Thoracic aorta (tissue), 2 donors: ENCODE results near the gene FAM53A. TPM values are rescaled to one million over a fixed set of nuclear protein-coding genes. Genes with fewer than 3 reads are reported as not detected.

ENCODE experiments used
- ATAC-seq: fragments of 150-250 bp; one replicate; pipeline ENCODE4 v1.8.0; 2017; ENCODE audit warnings: low read depth; ENCODE audit not compliant: insufficient number of reproducible peaks, low FRiP score
- DNase-seq: peaks from one replicate; pipeline ENCODE4 v3.0.0-alpha.2; 2020; ENCODE audit warnings: low spot score
- H3K27ac ChIP-seq, 2 donors: fragments of 200-600 bp; sonication (generic); 1 replicate in 1 of 2; 2 replicates in 1 of 2; pipeline ENCODE4 v1.5.1; 2016; ENCODE audit warnings: mild to moderate bottlenecking in 2 of 2, moderate library complexity in 2 of 2
- H3K27me3 ChIP-seq: fragments of 200-600 bp; sonication (generic); replicated peaks from 2 replicates; pipeline ENCODE4 v1.6.0; 2016; ENCODE audit warnings: mild to moderate bottlenecking; ENCODE audit not compliant: insufficient read depth
- H3K36me3 ChIP-seq: fragments of 200-600 bp; sonication (generic); one replicate; pipeline ENCODE4 v1.5.1; 2016
- H3K4me1 ChIP-seq, 2 donors: fragments of 200-600 bp; sonication (generic); 1 replicate in 1 of 2; 2 replicates in 1 of 2; pipeline versions ENCODE4 v1.5.1 to v1.6.0; 2016; ENCODE audit warnings: low read depth in 2 of 2, mild to moderate bottlenecking in 1 of 2; ENCODE audit not compliant: control insufficient read depth in 1 of 2
- H3K4me3 ChIP-seq: fragments of 200-600 bp; sonication (generic); 2 replicates; pipeline ENCODE4 v1.5.1; 2016; ENCODE audit warnings: mild to moderate bottlenecking
- H3K9me3 ChIP-seq: fragments of 200-600 bp; sonication (generic); 2 replicates; pipeline ENCODE4 v1.5.1; 2016
- total RNA-seq, 2 donors: library from RNA; depleted of rRNA; stranded (reverse); fragments of >200 nt; gene quantifications; one replicate each; pipeline versions ENCODE4 v1.1.0 to v1.2.3, GENCODE V29; 2016
- TF ChIP-seq, protein P1 (sequence below): fragments of 200-600 bp; sonication (generic); IDR thresholded peaks from one replicate; pipeline ENCODE4 v1.5.1; 2019; ENCODE audit warnings: antibody characterized with exemption

Gene FAM53A
- total RNA-seq, 2 donors from 2014 or later, result 5.1 to 10.9 TPM

GRCh38 chr4:1613099-1613495 is 71.0 kb downstream of the FAM53A start:
- Histone ChIP-seq H3K27me3 (no peaks in the 10 kb centered on the region), H3K9me3 (no peaks in the 10 kb centered on the region), H3K36me3 (no peaks in the 10 kb centered on the region), H3K27ac (no peak overlapping the region), H3K4me3 (no peak overlapping the region), H3K4me1 (no peaks in the 10 kb centered on the region)
- TF ChIP-seq, protein P1, sequence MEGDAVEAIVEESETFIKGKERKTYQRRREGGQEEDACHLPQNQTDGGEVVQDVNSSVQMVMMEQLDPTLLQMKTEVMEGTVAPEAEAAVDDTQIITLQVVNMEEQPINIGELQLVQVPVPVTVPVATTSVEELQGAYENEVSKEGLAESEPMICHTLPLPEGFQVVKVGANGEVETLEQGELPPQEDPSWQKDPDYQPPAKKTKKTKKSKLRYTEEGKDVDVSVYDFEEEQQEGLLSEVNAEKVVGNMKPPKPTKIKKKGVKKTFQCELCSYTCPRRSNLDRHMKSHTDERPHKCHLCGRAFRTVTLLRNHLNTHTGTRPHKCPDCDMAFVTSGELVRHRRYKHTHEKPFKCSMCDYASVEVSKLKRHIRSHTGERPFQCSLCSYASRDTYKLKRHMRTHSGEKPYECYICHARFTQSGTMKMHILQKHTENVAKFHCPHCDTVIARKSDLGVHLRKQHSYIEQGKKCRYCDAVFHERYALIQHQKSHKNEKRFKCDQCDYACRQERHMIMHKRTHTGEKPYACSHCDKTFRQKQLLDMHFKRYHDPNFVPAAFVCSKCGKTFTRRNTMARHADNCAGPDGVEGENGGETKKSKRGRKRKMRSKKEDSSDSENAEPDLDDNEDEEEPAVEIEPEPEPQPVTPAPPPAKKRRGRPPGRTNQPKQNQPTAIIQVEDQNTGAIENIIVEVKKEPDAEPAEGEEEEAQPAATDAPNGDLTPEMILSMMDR, result no peak
- ATAC-seq (no peak), DNase-seq (no peak)

DNA sequence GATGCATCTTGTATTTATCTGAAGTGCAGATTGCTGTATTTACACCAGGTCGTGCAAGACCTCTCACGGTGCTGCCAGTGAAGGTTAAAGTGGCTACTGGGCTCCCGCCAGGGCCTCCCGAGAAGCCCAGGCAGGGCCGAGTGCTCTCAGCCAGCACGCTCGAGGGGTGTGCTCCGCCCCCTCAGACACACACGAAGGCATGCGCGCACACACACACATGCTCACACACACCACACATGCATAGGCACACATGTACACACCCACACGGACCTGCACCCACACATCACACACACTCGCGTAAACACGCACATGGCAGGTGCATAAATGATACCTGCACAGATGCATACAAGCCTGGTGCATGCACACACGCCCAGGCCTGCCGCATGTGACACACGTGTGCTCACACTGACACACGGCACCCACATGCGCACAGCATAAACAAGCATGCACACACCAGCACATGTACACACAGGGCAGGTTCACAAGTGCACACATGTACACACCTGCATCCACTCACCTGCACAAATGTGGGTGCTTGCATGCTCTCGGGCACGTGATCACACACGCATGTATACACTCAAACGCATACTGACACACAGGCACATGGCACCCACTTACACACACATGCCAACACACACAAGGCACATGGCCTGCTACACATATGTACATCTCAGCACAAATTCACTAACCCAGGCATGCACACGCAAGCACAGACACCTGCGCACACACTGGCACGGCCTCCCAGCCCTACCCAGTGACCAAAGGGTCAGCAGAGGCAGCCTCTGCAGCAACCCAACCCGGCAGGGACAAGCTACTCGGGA is 71.6 kb downstream of the FAM53A start:
- TF ChIP-seq, protein P1, result no peak
- no peaks in the 10 kb centered on the region for H3K4me1 ChIP-seq
- no peak overlapping the region for H3K4me3 ChIP-seq
- ATAC-seq (no peak), DNase-seq (no peak)
- no peaks in the 10 kb centered on the region for H3K27me3 ChIP-seq
- H3K36me3 ChIP-seq, result no peaks in the 10 kb centered on the region
- H3K9me3 ChIP-seq, result no peaks in the 10 kb centered on the region
- no peak overlapping the region for H3K27ac ChIP-seq

DNA sequence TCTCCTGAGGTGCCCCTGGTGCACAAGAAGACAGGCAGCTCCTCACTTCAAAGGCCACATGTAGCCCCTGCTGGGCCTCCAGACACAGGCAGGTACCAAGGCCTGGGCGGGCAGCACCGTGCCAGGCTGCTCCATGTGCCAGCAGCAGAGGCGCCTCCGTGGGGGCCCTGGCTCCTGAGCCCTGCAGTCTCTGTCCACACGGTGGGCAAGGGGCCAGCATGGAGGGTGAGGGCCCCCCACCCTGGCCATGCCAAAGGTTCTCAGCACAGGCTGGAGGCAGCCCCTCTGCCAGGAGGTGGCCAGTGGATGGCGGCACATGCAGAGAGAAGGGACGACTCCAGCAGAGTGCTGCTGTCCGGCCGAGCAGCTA is 72.6 kb downstream of the FAM53A start:
- TF ChIP-seq, protein P1, result no peak
- H3K4me1 ChIP-seq, result no peaks in the 10 kb centered on the region
- no peak for ATAC-seq
- no peak overlapping the region for H3K27ac ChIP-seq
- no peaks in the 10 kb centered on the region for H3K36me3 ChIP-seq
- H3K9me3 ChIP-seq, result no peaks in the 10 kb centered on the region
- no peak for DNase-seq
- H3K27me3 ChIP-seq, result no peaks in the 10 kb centered on the region
- no peak overlapping the region for H3K4me3 ChIP-seq

- no peaks in the 10 kb centered on the region for H3K27me3 ChIP-seq
- no peak for ATAC-seq
- H3K27ac ChIP-seq, result no peak overlapping the region
- H3K36me3 ChIP-seq, result no peaks in the 10 kb centered on the region
- no peak overlapping the region for H3K4me3 ChIP-seq
- TF ChIP-seq, protein P1, result no peak
- H3K9me3 ChIP-seq, result no peaks in the 10 kb centered on the region
- no peak for DNase-seq
- no peaks in the 10 kb centered on the region for H3K4me1 ChIP-seq
These were observed 73.2 kb downstream of the FAM53A start for GRCh38 chr4:1610791-1611500.

DNA sequence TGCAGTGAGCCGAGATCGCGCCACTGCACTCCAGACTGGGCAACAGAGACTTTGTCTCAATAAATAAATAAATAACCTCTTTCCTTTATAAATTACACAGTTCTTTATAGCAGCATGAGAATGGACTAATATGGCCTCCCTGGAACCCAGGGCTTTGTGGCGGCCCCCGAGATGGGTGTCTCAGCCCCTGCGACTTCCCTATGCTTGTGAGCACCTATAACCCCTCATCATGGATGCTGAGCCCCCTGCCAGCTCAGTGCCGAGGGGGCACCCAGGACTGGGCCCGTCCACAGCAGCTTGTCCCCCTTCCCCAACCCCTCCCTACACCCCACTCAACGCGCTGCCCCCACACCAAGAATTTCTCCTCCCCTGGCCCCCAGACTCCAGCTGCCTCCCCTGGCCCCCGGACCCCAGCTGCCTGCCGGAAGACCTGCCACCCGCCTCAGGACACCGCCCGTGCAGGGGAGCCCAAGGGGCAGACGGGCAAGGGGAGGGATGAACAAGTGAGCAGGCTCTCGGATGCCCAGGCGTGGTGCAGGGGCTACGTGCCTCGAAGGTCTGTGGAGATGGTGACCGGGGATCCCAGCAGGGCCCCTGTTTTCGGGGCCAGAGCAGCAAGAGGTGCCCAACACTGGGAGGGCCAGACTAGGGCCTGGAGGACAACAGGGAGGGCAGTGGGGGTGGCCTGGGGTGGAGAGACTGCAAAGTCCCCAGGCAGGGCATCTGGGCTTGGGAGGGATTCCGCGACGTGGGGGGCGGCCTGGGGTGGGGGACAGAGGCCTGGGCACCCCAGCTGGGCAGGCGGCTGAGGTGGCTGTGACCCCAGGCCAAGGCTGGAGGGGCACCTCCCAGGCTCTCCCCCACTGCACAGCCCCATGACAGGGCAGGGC is 74.0 kb downstream of the FAM53A start:
- H3K4me1 ChIP-seq, result no peaks in the 10 kb centered on the region
- ATAC-seq (no peak), DNase-seq (no peak)
- H3K9me3 ChIP-seq, result no peaks in the 10 kb centered on the region
- H3K4me3 ChIP-seq, result no peak overlapping the region
- TF ChIP-seq, protein P1, result no peak
- no peaks in the 10 kb centered on the region for H3K36me3 ChIP-seq
- no peaks in the 10 kb centered on the region for H3K27me3 ChIP-seq
- H3K27ac ChIP-seq, result no peak overlapping the region
